Measurements from ENCODE around the gene CLEC17A. TPM values are rescaled to one million over a fixed set of nuclear protein-coding genes. Genes with fewer than 3 reads are reported as not detected.

The CLEC17A gene
- total and polyA plus RNA-seq, 2 donors (not counting 1 experiment from before 2014, with no cell fraction given) = 121 to 163 TPM

DNA sequence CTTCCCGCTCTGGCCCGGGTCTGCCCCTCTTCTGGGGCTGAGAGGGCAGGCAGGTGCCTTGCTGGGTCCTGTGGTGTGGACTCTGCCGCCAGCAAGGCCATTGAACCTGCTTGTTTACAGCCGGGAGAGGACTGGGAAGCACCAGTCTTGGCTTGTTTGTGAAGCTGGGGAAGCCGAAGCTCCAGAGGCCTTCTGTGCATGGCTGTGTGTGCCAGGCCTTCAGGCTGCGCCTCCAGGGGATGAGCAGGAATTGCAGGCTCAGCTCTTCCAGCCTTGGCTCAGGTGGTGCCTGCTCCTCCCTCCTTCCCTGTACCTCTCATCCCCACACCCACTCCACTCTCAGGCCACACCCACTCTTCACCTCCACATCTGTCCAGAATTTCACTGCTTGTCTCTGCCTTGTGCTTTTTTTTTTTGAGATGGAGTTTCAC is 28.5 kb upstream of the CLEC17A start:
- no peak overlapping the region for H3K27ac Mint-ChIP-seq

More for the DNA sequence above, 28.5 kb upstream of the CLEC17A start:
- Histone ChIP-seq H3K9ac (ENCODE audit: low read length) (no peak overlapping the region), H4K20me1 (ENCODE audit: control insufficient read depth, insufficient read depth, low read length, poor library complexity, severe bottlenecking) (peaks cover 75% of the 10 kb centered on the region), H3K9me3 (ENCODE audit: control extremely low read depth in 1 of 3, control insufficient read depth in 2 of 3, insufficient read depth in 1 of 3, low read length in 2 of 3) (peaks cover 0 to 3% (median 0%) of the 10 kb centered on the region in 3 donors), H3K4me2 (replicated peaks; ENCODE audit: low read depth, low read length, poor library complexity, severe bottlenecking) (no peak overlapping the region), H3K27ac (ENCODE audit: low read length in 2 of 2) (no peak overlapping the region), H2AFZ (ENCODE audit: insufficient read depth, low read depth, low read length, poor library complexity, severe bottlenecking) (no peak overlapping the region), H3K36me3 (replicated peaks in 1 of 2; ENCODE audit: control extremely low read depth in 1 of 2, control insufficient read depth in 1 of 2, extremely low read depth in 1 of 2, insufficient read depth in 2 of 2, low read length in 1 of 2) (peaks cover 0 to 5% of the 10 kb centered on the region in 2 experiments), H3K4me3 (ENCODE audit: control extremely low read depth in 1 of 5, extremely low read depth in 1 of 5, insufficient read depth in 1 of 5, low read depth in 2 of 5, low read length in 4 of 5) (no peak overlapping the region), H3K79me2 (ENCODE audit: control insufficient read depth, insufficient read depth, low read length) (peaks cover 89% of the 10 kb centered on the region), H3K27me3 (replicated peaks in 1 of 4; ENCODE audit: control extremely low read depth in 1 of 4, control insufficient read depth in 3 of 4, insufficient read depth in 4 of 4, low read length in 3 of 4) (no peaks in the 10 kb centered on the region), H3K4me1 (ENCODE audit: control insufficient read depth in 2 of 2, insufficient read depth in 2 of 2, low read length in 2 of 2) (peaks cover 22 to 33% of the 10 kb centered on the region in 2 donors)
- ChIA-PET POLR2A (interaction anchor here (0.7 to 1.0 kb wide), 2 partner anchors 57 to 481 kb away, joined by 3 read pairs; no protein-coding TSS in a partner anchor), CTCF (interaction anchor here (0.6 to 4.3 kb wide), 7 partner anchors 10 to 530 kb away, joined by 3 to 36 read pairs (median 5); partner anchors contain the start of gene ZNF333)
- no peak overlapping the region for H3K4me3 Mint-ChIP-seq
- 79% methylated on average over 6 of the region's 6 CpGs for WGBS (ENCODE audit: insufficient coverage)
- peaks cover 42% of the 10 kb centered on the region for H3K4me1 Mint-ChIP-seq
- intact Hi-C loops (cut with micrococcal nuclease) = no loop called here
- no peak for TF ChIP-seq EZH2 (IDR thresholded peaks at IDR 0.05; ENCODE audit: borderline replicate concordance, insufficient read depth, low read depth, low read length, poor library complexity, severe bottlenecking)
- TF ChIP-seq, protein P1, sequence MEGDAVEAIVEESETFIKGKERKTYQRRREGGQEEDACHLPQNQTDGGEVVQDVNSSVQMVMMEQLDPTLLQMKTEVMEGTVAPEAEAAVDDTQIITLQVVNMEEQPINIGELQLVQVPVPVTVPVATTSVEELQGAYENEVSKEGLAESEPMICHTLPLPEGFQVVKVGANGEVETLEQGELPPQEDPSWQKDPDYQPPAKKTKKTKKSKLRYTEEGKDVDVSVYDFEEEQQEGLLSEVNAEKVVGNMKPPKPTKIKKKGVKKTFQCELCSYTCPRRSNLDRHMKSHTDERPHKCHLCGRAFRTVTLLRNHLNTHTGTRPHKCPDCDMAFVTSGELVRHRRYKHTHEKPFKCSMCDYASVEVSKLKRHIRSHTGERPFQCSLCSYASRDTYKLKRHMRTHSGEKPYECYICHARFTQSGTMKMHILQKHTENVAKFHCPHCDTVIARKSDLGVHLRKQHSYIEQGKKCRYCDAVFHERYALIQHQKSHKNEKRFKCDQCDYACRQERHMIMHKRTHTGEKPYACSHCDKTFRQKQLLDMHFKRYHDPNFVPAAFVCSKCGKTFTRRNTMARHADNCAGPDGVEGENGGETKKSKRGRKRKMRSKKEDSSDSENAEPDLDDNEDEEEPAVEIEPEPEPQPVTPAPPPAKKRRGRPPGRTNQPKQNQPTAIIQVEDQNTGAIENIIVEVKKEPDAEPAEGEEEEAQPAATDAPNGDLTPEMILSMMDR (IDR thresholded peaks at IDR 0.05) = no peak
- H3K9me3 Mint-ChIP-seq (ENCODE audit: insufficient read depth) = no peaks in the 10 kb centered on the region
- no peaks in the 10 kb centered on the region for H3K27me3 Mint-ChIP-seq
- no peak for DNase-seq
- no peak for ATAC-seq (ENCODE audit: low read depth)

Measured in B cell (primary cell).